BJ (cell line): ENCODE results near the gene KRTAP5-7. TPM values are rescaled to one million over a fixed set of nuclear protein-coding genes. Genes with fewer than 3 reads are reported as not detected.

Source experiments
- CTCF ChIA-PET: fragments of 350-600 bp; formaldehyde crosslinking; extraction: SDS; loops from one replicate; lab custom pipeline; 2021; ENCODE audit warnings: antibody characterized with exemption, inconsistent platforms; lab: Yijun Ruan, JAX
- POLR2A ChIA-PET: fragments of 300-600 bp; sonication (Branson Sonifier 250); formaldehyde crosslinking; extraction: SDS; loops from one replicate; lab custom pipeline; 2021; ENCODE audit warnings: antibody characterized with exemption; lab: Charles Lee
- DNase-seq: peaks from one replicate; pipeline ENCODE4 v3.0.0-alpha.2; 2011; ENCODE audit warnings: low read depth
- H3K27me3 ChIP-seq: 2 replicates; pipeline ENCODE4 v1.6.0; 2011; ENCODE audit warnings: low read length; ENCODE audit not compliant: control insufficient read depth, insufficient read depth
- H3K36me3 ChIP-seq: 2 replicates; pipeline ENCODE4 v1.5.1; 2011; ENCODE audit warnings: low read length; ENCODE audit not compliant: control insufficient read depth, insufficient read depth
- H3K4me3 ChIP-seq: 2 replicates; pipeline ENCODE4 v1.5.1; 2011; ENCODE audit warnings: low read depth, mild to moderate bottlenecking, control low read depth, low read length
- polyA plus RNA-seq: library from polyadenylated mRNA; depleted of rRNA; stranded (reverse); fragments of >200 nt; gene quantifications from 2 replicates; pipeline ENCODE4 v1.2.3, GENCODE V29; 2011
- TF ChIP-seq, protein P1 (sequence below): IDR thresholded peaks from 2 replicates; pipeline ENCODE4 v1.5.1; 2011; ENCODE audit warnings: low read depth, mild to moderate bottlenecking, control low read depth, inconsistent platforms, low read length, moderate library complexity; ENCODE audit not compliant: insufficient read depth

The KRTAP5-7 gene
- polyA plus RNA-seq, 1 experiment = not detected

GRCh38 chr11:71545405-71545966 lies 18.4 kb downstream of the KRTAP5-7 start:
- TF ChIP-seq, protein P1, sequence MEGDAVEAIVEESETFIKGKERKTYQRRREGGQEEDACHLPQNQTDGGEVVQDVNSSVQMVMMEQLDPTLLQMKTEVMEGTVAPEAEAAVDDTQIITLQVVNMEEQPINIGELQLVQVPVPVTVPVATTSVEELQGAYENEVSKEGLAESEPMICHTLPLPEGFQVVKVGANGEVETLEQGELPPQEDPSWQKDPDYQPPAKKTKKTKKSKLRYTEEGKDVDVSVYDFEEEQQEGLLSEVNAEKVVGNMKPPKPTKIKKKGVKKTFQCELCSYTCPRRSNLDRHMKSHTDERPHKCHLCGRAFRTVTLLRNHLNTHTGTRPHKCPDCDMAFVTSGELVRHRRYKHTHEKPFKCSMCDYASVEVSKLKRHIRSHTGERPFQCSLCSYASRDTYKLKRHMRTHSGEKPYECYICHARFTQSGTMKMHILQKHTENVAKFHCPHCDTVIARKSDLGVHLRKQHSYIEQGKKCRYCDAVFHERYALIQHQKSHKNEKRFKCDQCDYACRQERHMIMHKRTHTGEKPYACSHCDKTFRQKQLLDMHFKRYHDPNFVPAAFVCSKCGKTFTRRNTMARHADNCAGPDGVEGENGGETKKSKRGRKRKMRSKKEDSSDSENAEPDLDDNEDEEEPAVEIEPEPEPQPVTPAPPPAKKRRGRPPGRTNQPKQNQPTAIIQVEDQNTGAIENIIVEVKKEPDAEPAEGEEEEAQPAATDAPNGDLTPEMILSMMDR = no peak
- ChIA-PET POLR2A (no interaction called here), CTCF (interaction anchor here (1.0 kb wide), 1 partner anchor 34 kb away, joined by 3 read pairs; no protein-coding TSS in a partner anchor)
- Histone ChIP-seq H3K27me3 (peaks cover 2% of the 10 kb centered on the region; the same call in 1 of the 2 replicates), H3K36me3 (no peaks in the 10 kb centered on the region), H3K4me3 (no peak overlapping the region)
- no peak for DNase-seq

DNA sequence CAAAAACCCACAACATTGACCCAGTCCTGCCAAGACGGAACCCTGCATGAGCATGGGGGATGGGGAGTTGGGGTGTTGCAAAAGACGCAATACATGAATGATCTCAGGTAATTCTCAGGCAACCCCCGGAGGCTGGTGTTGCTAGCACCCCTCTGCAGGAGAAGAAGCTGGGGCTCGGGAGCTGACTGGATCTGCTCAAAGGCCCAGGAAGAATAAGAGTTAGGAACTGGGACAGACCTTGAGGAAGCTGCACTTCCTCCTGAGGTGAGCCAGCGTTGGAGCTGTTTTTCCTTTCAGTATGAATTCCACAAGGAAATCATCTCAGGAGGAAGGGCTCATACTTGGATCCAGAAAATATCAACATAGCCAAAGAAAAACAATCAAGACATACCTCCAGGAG lies 21.1 kb downstream of the KRTAP5-7 start, which contains the start of gene KRTAP5-9:
Gene KRTAP5-9 (plus strand): TSS at position 301 of the 400 bp plus-strand sequence. CDS start 238 bp downstream, outside the sequence.
- CTCF ChIA-PET = interaction anchor here (0.7 kb wide), 1 partner anchor 15 kb away, joined by 3 read pairs; no protein-coding TSS in a partner anchor
- H3K27me3 ChIP-seq = no peaks in the 10 kb centered on the region
- TF ChIP-seq, protein P1 = no peak

GRCh38 chr11:71548716-71549151 lies 21.7 kb downstream of the KRTAP5-7 start:
- no peaks in the 10 kb centered on the region for H3K27me3 ChIP-seq
- no peak for DNase-seq
- TF ChIP-seq, protein P1 = no peak
- H3K4me3 ChIP-seq = no peak overlapping the region
- H3K36me3 ChIP-seq = no peaks in the 10 kb centered on the region
- CTCF ChIA-PET = interaction anchor here (0.7 kb wide), 1 partner anchor 14 kb away, joined by 3 read pairs; no protein-coding TSS in a partner anchor
- POLR2A ChIA-PET = no interaction called here

More for the DNA sequence above, 21.1 kb downstream of the KRTAP5-7 start, which contains the start of gene KRTAP5-9:
- no peak within 1 kb of the TSS for H3K4me3 ChIP-seq
- H3K36me3 ChIP-seq = no peaks in the 10 kb centered on the region
- DNase-seq = no peak
- POLR2A ChIA-PET = no interaction called here

DNA sequence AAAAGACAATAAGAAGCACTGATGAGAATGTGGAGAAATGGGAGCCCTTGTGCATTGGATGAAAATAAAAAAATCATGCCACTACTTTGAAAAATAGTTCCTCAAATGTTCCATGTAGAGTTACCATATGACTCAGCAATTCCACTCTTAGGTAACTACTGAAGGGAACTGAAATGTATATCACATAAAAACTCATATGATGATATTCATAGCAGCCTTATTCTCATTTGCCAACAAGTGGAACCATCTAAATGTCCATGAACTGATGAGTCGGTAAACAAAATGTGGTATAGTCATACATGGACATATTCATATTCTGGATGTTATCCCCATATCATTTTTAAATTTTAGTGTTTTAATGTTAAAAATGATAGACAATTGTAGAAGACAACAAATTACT lies 24.6 kb downstream of the KRTAP5-7 start:
- no peaks in the 10 kb centered on the region for H3K36me3 ChIP-seq
- TF ChIP-seq, protein P1 = no peak
- CTCF ChIA-PET = interaction anchor here (0.6 kb wide), 1 partner anchor 149 kb away, joined by 3 read pairs; no protein-coding TSS in a partner anchor
- H3K27me3 ChIP-seq = no peaks in the 10 kb centered on the region
- DNase-seq = no peak
- POLR2A ChIA-PET = no interaction called here
- no peak overlapping the region for H3K4me3 ChIP-seq

- ChIA-PET CTCF (no interaction called here), POLR2A (no interaction called here)
- Histone ChIP-seq H3K4me3 (no peak overlapping the region), H3K27me3 (no peaks in the 10 kb centered on the region), H3K36me3 (no peaks in the 10 kb centered on the region)
- TF ChIP-seq, protein P1 = no peak
- DNase-seq = no peak
Measured at GRCh38 chr11:71554996-71555395, 27.9 kb downstream of the KRTAP5-7 start.
